Sigmoid colon (tissue), 4 donors: Measurements from ENCODE around the gene SCRN3.

ENCODE experiments used
- EP300 ChIP-seq, 4 donors: sonication (generic); formaldehyde crosslinking; IDR thresholded peaks; one replicate each; pipeline ENCODE4 v1.6.1; 2017; ENCODE audit warnings: antibody characterized with exemption in 4 of 4
- TF ChIP-seq, protein P1 (sequence below), 4 experiments: fragments of 450-650 bp in 3 of 4; fragments of 200-600 bp in 1 of 4; IDR thresholded peaks; one replicate each; pipeline ENCODE4 v1.5.1; 2016 to 2019; ENCODE audit warnings: antibody characterized with exemption in 4 of 4, mild to moderate bottlenecking in 3 of 4, moderate library complexity in 2 of 4

DNA sequence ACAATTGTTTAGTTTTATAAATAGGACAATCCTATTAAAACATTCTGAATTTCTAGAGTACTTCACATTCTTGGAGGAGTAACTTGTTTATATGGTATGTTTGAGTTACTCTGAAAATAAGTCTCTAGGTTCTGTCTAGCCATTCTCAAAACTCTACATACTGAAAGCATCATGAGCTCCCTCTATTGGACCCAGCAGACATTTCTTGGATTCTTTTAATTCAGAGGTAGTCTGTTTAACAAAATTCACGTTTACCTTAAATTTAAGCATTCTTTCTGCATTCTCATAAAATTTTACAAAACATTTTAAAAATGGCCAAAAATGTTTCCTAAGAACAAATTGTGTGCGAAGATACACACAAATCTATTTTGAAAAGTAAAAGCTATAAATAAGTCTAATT lies 45.5 kb upstream of the SCRN3 start:
- TF ChIP-seq, protein P1, sequence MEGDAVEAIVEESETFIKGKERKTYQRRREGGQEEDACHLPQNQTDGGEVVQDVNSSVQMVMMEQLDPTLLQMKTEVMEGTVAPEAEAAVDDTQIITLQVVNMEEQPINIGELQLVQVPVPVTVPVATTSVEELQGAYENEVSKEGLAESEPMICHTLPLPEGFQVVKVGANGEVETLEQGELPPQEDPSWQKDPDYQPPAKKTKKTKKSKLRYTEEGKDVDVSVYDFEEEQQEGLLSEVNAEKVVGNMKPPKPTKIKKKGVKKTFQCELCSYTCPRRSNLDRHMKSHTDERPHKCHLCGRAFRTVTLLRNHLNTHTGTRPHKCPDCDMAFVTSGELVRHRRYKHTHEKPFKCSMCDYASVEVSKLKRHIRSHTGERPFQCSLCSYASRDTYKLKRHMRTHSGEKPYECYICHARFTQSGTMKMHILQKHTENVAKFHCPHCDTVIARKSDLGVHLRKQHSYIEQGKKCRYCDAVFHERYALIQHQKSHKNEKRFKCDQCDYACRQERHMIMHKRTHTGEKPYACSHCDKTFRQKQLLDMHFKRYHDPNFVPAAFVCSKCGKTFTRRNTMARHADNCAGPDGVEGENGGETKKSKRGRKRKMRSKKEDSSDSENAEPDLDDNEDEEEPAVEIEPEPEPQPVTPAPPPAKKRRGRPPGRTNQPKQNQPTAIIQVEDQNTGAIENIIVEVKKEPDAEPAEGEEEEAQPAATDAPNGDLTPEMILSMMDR (IDR thresholded peaks at IDR 0.05) = no peak
- no peak for TF ChIP-seq EP300 (IDR thresholded peaks at IDR 0.05)
